Naive thymus-derived CD8-positive, alpha-beta T cell (primary cell): ENCODE measurements around the gene SNTN. TPM values are rescaled to one million over a fixed set of nuclear protein-coding genes. Genes with fewer than 3 reads are reported as not detected.
"Not testable (repeated sequence)": the region's sequence is repeated elsewhere in the genome, so short reads cannot be mapped to it uniquely, and the experiment has no call there.

Experiments
- ATAC-seq, 2 donors: fragments of 150-1000 bp; cut with Tn5 transposase in 1 of 2; sonication (Bioruptor Pico), chemical (Tn5 transposase) in 1 of 2; 1 replicate in 1 of 2; 2 replicates in 1 of 2; pipeline ENCODE4 v1.10.0; 2021; ENCODE audit warnings: mild to moderate bottlenecking in 2 of 2, moderate library complexity in 2 of 2
- POLR2A ChIA-PET: fragments of 350-600 bp; sonication (Branson Sonifier 250); formaldehyde crosslinking; loops from one replicate; lab custom pipeline; 2021; ENCODE audit warnings: antibody characterized with exemption; lab: Charles Lee
- DNase-seq, 10 donors: peaks; one replicate each; pipeline versions ENCODE4 v3.0.0 to v3.0.0-alpha.2; 2020 to 2022
- H3K27ac Mint-ChIP-seq, 10 donors: one replicate each; pipeline ENCODE4 v1.8.0; 2020 to 2022; ENCODE audit warnings: mild to moderate bottlenecking in 10 of 10, mixed read lengths in 10 of 10, moderate library complexity in 4 of 10, inconsistent platforms in 1 of 10
- H3K27me3 Mint-ChIP-seq, 5 donors: one replicate each; pipeline ENCODE4 v1.8.0; 2021 to 2022; ENCODE audit warnings: mixed read lengths in 5 of 5
- H3K36me3 Mint-ChIP-seq, 3 donors: one replicate each; pipeline ENCODE4 v1.8.0; 2020 to 2022; ENCODE audit warnings: mixed read lengths in 3 of 3, mild to moderate bottlenecking in 2 of 3, inconsistent platforms in 1 of 3
- H3K4me1 Mint-ChIP-seq, 4 donors: one replicate each; pipeline ENCODE4 v1.8.0; 2021 to 2022; ENCODE audit warnings: mixed read lengths in 4 of 4
- H3K4me3 Mint-ChIP-seq, 10 donors: one replicate each; pipeline ENCODE4 v1.8.0; 2020 to 2022; ENCODE audit warnings: mild to moderate bottlenecking in 10 of 10, mixed read lengths in 10 of 10, moderate library complexity in 6 of 10, inconsistent platforms in 1 of 10
- H3K9me3 Mint-ChIP-seq, 9 donors: one replicate each; pipeline ENCODE4 v1.8.0; 2020 to 2022; ENCODE audit warnings: mixed read lengths in 9 of 9, mild to moderate bottlenecking in 3 of 9, inconsistent platforms in 1 of 9, moderate library complexity in 1 of 9
- polyA plus RNA-seq, 3 donors: library from polyadenylated mRNA; unstranded; fragments of 300-500 nt; fragmentation: Illumina TruSeq; gene quantifications; one replicate each; pipeline ENCODE4 v1.2.3, GENCODE V29; 2021
- total RNA-seq, 8 experiments: library from RNA in 2 of 8; stranded (reverse) in 2 of 8; gene quantifications; one replicate each; pipeline ENCODE4 v1.2.3 and lab custom pipeline; 2021 to 2026

Gene SNTN
- total and polyA plus RNA-seq, 5 experiments from 2014 or later, result not detected

DNA sequence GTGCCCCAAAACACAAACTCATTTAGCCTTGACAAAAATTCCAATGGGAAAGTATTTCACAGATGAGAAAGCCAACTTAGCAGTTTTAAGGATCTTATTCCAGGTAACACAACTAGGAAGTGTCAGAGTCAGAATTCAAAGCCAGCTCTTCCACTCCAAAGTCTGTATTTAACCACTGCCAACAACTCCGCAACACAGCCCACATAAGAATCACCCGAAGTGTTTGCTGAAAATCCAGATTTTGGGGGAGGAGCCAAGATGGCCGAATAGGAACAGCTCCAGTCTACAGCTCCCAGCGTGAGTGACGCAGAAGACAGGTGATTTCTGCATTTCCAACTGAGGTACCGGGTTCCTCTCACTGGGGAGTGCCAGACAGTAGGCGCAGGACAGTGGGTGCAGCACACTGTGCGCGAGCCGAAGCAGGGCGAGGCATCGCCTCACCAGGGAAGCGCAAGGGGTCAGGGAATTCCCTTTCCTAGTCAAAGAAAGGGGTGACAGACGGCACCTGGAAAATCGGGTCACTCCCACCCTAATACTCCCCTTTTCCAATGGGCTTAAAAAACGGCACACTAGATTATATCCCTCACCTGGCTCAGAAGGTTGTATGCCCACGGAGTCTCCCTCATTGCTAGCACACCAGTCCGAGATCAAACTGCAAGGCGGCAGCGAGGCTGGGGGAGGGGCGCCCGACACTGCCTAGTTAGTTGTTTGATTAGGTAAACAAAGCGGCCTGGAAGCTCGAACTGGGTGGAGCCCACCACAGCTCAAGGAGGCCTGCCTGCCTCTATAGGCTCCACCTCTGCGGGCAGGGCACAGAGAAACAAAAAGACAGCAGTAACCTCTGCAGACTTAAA is 7.3 kb upstream of the SNTN start:
- H3K4me1 Mint-ChIP-seq, DNase-seq, H3K27ac Mint-ChIP-seq, ATAC-seq, H3K36me3 Mint-ChIP-seq, POLR2A ChIA-PET: not testable (repeated sequence)
- Mint-ChIP-seq H3K9me3 (peaks cover 0 to 27% (median 7%) of the 10 kb centered on the region in 9 donors), H3K4me3 (peak overlapping the region in 1 of 10 donors; percentile 66), H3K27me3 (peaks cover 8 to 28% (median 9%) of the 10 kb centered on the region in 5 donors)

DNA sequence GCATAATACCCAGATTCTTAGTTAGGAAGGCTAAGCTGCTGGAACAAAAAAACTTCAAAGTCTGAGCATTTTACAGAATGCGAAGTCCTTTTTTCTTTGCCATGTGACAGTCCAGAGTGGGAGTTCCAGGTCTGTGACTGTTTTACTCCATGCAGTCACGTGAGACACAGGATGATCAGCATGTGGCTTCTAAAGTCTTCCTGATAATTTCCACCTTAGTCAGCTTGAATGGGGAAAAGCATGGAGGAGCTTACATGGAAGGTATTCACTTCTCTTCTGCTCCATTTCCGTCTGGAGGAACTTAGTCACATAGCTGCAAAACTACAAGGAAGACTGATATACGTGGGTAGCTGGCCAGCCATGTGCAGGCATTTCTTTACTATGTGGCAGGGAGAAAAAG is 1.7 kb downstream of the SNTN start:
- POLR2A ChIA-PET, result no interaction called here
- ATAC-seq, result no peak

DNA sequence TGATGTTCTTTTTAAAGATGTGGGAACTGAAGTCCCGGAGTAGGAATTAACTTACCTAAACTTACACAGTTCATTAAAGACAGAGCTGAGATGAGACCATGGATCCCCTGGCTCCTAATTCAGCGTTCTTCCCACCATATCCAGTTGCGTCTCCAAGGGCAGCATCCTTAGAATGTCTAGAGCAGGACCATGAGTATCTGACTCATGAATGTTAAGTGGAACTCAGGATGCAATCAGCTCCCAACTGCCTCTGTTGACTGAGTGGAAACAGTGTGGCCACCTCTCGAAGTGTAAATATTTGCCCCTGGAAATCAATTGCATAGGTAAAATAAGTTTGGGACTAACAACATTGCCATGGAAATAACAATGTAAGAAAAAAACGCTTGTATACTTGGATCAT is 2.5 kb downstream of the SNTN start:
- H3K9me3 Mint-ChIP-seq, result peaks cover 0 to 5% (median 0%) of the 10 kb centered on the region in 9 donors

More for the DNA sequence above, 1.7 kb downstream of the SNTN start:
- H3K4me3 Mint-ChIP-seq, result no peak overlapping the region
- H3K27me3 Mint-ChIP-seq, result peaks cover 0 to 5% (median 0%) of the 10 kb centered on the region in 5 donors
- no peak overlapping the region for H3K27ac Mint-ChIP-seq
- H3K4me1 Mint-ChIP-seq, result no peaks in the 10 kb centered on the region
- DNase-seq, result no peak
- peaks cover 0 to 5% (median 0%) of the 10 kb centered on the region in 9 donors for H3K9me3 Mint-ChIP-seq
- H3K36me3 Mint-ChIP-seq, result no peaks in the 10 kb centered on the region

DNA sequence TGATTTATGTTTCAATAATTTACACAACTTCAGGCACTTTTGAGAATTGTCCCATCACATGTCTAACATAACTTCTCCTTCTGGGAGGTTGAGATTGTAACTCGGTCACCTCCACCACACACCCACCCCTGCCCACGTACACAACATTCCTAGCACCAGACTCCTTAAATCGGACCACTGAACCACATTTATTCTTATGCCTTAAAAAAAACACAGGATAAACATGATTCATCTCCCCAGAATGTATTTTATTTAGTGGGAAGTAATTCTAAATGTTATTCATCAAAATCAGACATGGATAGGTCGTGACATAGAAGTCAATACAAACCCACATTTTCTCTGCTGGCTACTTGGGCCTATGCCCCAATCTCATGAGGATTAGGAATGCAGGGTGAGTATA is 3.0 kb downstream of the SNTN start:
- DNase-seq, result no peak
- Mint-ChIP-seq H3K9me3 (peaks cover 0 to 5% (median 0%) of the 10 kb centered on the region in 9 donors), H3K27me3 (peaks cover 0 to 14% (median 0%) of the 10 kb centered on the region in 5 donors), H3K36me3 (no peaks in the 10 kb centered on the region), H3K4me1 (no peaks in the 10 kb centered on the region), H3K27ac (no peak overlapping the region), H3K4me3 (no peak overlapping the region)
- POLR2A ChIA-PET, result no interaction called here
- no peak for ATAC-seq

More for the DNA sequence above, 2.5 kb downstream of the SNTN start:
- peaks cover 0 to 8% (median 0%) of the 10 kb centered on the region in 5 donors for H3K27me3 Mint-ChIP-seq
- H3K27ac Mint-ChIP-seq, result no peak overlapping the region
- DNase-seq (no peak), ATAC-seq (no peak)
- POLR2A ChIA-PET, result no interaction called here
- H3K36me3 Mint-ChIP-seq, result no peaks in the 10 kb centered on the region
- no peaks in the 10 kb centered on the region for H3K4me1 Mint-ChIP-seq
- H3K4me3 Mint-ChIP-seq, result no peak overlapping the region

GRCh38 chr3:63656786-63657185 is 4.3 kb downstream of the SNTN start:
- DNase-seq, result no peak
- Mint-ChIP-seq H3K36me3 (no peaks in the 10 kb centered on the region), H3K4me3 (no peak overlapping the region), H3K9me3 (peaks cover 0 to 5% (median 0%) of the 10 kb centered on the region in 9 donors), H3K4me1 (no peaks in the 10 kb centered on the region), H3K27ac (no peak overlapping the region), H3K27me3 (peaks cover 0 to 15% (median 0%) of the 10 kb centered on the region in 5 donors)
- no peak for ATAC-seq
- POLR2A ChIA-PET, result no interaction called here

DNA sequence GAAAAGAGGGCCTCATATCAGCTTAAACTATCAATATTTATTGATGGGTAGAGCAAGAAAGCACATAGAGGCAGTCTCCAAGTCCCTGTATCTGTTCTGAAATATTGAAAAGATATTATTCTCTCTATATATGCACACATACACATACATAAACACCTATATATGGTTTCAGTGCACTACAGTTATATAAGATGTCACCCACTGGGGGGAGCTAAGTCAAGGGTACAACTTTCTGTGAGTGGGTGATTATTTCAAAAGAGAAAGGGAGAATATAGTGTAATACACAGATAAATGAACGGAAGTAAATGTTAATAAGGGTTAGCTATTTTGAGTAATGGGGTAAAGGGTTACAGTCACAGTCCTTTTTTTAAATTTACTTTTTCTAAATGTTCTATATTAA is 8.8 kb downstream of the SNTN start:
- H3K4me3 Mint-ChIP-seq, result no peak overlapping the region
- ATAC-seq (no peak), DNase-seq (no peak)
- H3K9me3 Mint-ChIP-seq, result no peaks in the 10 kb centered on the region
- POLR2A ChIA-PET, result no interaction called here
- H3K27me3 Mint-ChIP-seq, result peaks cover 0 to 15% (median 0%) of the 10 kb centered on the region in 5 donors
- H3K27ac Mint-ChIP-seq, result no peak overlapping the region
- no peaks in the 10 kb centered on the region for H3K4me1 Mint-ChIP-seq
- H3K36me3 Mint-ChIP-seq, result no peaks in the 10 kb centered on the region

GRCh38 chr3:63662011-63662410 is 9.5 kb downstream of the SNTN start:
- no peaks in the 10 kb centered on the region for H3K9me3 Mint-ChIP-seq

GRCh38 chr3:63662500-63662899 is 10.0 kb downstream of the SNTN start:
- Mint-ChIP-seq H3K27ac (no peak overlapping the region), H3K27me3 (peaks cover 0 to 15% (median 0%) of the 10 kb centered on the region in 5 donors), H3K36me3 (no peaks in the 10 kb centered on the region), H3K4me3 (no peak overlapping the region), H3K9me3 (no peaks in the 10 kb centered on the region), H3K4me1 (no peaks in the 10 kb centered on the region)
- no peak for ATAC-seq
- POLR2A ChIA-PET, result no interaction called here
- no peak for DNase-seq

More at GRCh38 chr3:63662011-63662410, 9.5 kb downstream of the SNTN start:
- no peaks in the 10 kb centered on the region for H3K36me3 Mint-ChIP-seq
- no peak overlapping the region for H3K27ac Mint-ChIP-seq
- POLR2A ChIA-PET, result no interaction called here
- peaks cover 0 to 15% (median 0%) of the 10 kb centered on the region in 5 donors for H3K27me3 Mint-ChIP-seq
- no peaks in the 10 kb centered on the region for H3K4me1 Mint-ChIP-seq
- no peak for DNase-seq
- no peak for ATAC-seq
- no peak overlapping the region for H3K4me3 Mint-ChIP-seq

- no peaks in the 10 kb centered on the region for H3K4me1 Mint-ChIP-seq
- H3K36me3 Mint-ChIP-seq, result no peaks in the 10 kb centered on the region
- ATAC-seq, result no peak
- H3K9me3 Mint-ChIP-seq, result peaks cover 0 to 4% (median 0%) of the 10 kb centered on the region in 9 donors
- peaks cover 2 to 14% (median 6%) of the 10 kb centered on the region in 5 donors for H3K27me3 Mint-ChIP-seq
- POLR2A ChIA-PET, result no interaction called here
- DNase-seq, result no peak
- no peak overlapping the region for H3K27ac Mint-ChIP-seq
- H3K4me3 Mint-ChIP-seq, result no peak overlapping the region
Measured at GRCh38 chr3:63670544-63670943, 18.1 kb downstream of the SNTN start.

- Mint-ChIP-seq H3K27ac (no peak overlapping the region), H3K27me3 (peaks cover 2 to 14% (median 6%) of the 10 kb centered on the region in 5 donors), H3K4me1 (no peaks in the 10 kb centered on the region), H3K36me3 (no peaks in the 10 kb centered on the region), H3K4me3 (no peak overlapping the region), H3K9me3 (peaks cover 0 to 4% (median 0%) of the 10 kb centered on the region in 9 donors)
- DNase-seq, result no peak
- no peak for ATAC-seq
- POLR2A ChIA-PET, result no interaction called here
Measured at GRCh38 chr3:63673111-63673510, 20.6 kb downstream of the SNTN start.

DNA sequence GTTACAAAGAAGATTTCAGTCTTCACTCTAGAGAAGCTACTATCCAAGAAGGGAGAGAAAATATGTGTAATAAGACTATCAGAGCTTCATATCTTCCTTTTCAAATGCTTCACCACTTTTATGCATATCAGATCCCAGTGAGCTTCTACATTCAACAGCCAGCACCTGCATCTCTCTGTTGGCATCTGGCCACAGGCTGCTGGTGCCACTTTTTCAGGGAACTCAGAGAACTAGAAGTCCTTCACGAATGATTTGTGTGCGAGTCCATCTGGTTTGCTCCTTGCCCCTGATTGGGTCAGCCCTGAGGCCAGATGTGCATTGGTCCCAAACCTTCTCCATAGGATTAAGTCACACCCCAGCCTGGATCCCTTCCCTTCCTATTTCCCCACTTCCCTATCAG is 22.1 kb downstream of the SNTN start:
- Mint-ChIP-seq H3K9me3 (peaks cover 0 to 4% (median 0%) of the 10 kb centered on the region in 9 donors), H3K4me1 (no peaks in the 10 kb centered on the region), H3K36me3 (no peaks in the 10 kb centered on the region), H3K27ac (no peak overlapping the region), H3K27me3 (peaks cover 2 to 14% (median 6%) of the 10 kb centered on the region in 5 donors), H3K4me3 (no peak overlapping the region)
- DNase-seq (no peak), ATAC-seq (no peak)
- POLR2A ChIA-PET, result no interaction called here

- POLR2A ChIA-PET, result no interaction called here
- no peak for DNase-seq
Measured at GRCh38 chr3:63679186-63679585, 26.7 kb downstream of the SNTN start.

DNA sequence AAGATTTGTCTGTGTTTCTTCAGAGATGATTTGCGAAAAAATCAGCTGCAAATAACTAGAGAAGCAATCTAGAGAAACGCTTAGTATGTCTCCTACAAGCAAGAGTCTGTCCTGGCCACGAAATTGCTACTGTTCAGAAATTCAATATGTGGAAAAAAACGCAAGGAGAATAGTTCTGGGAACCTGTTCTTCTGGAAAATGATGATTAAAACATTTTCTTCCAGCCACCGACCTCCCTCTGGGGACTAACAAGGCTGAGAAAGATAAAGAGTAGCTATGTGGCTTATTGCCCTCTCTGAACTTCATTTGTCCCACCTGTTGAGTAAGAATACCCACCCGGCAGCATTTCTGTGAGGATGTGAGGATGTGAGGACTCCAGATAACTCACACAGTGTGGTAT is 31.6 kb downstream of the SNTN start:
- H3K27ac Mint-ChIP-seq, result no peak overlapping the region
- H3K27me3 Mint-ChIP-seq, result peaks cover 3 to 13% (median 7%) of the 10 kb centered on the region in 5 donors
- ATAC-seq (no peak), DNase-seq (no peak)
- H3K4me1 Mint-ChIP-seq, result no peaks in the 10 kb centered on the region
- POLR2A ChIA-PET, result no interaction called here
- H3K4me3 Mint-ChIP-seq, result no peak overlapping the region
- no peaks in the 10 kb centered on the region for H3K36me3 Mint-ChIP-seq
- H3K9me3 Mint-ChIP-seq, result peaks cover 0 to 3% (median 0%) of the 10 kb centered on the region in 9 donors

More at GRCh38 chr3:63679186-63679585, 26.7 kb downstream of the SNTN start:
- Mint-ChIP-seq H3K36me3 (no peaks in the 10 kb centered on the region), H3K27ac (no peak overlapping the region), H3K4me3 (no peak overlapping the region), H3K9me3 (no peaks in the 10 kb centered on the region), H3K27me3 (peaks cover 0 to 4% (median 0%) of the 10 kb centered on the region in 5 donors), H3K4me1 (no peaks in the 10 kb centered on the region)
- no peak for ATAC-seq
